ENCODE results near the gene WDR91. TPM values are rescaled to one million over a fixed set of nuclear protein-coding genes. Genes with fewer than 3 reads are reported as not detected.
A peak's percentile ranks its signal among the peaks of the same experiment; 100 is the strongest.

Gene WDR91
- total RNA-seq, 1 donor from 2014 or later: 66.7 TPM

GRCh38 chr7:135192914-135193536 is 18.3 kb downstream of the WDR91 start:
- Histone ChIP-seq H3K9me3 (no peaks in the 10 kb centered on the region), H3K36me3 (peaks cover 61 to 95% of the 10 kb centered on the region in 2 donors), H3K4me1 (no peaks in the 10 kb centered on the region), H3K4me3 (no peak overlapping the region), H3K27me3 (no peaks in the 10 kb centered on the region), H3K27ac (no peak overlapping the region)
- intact Hi-C loops (cut with DNase I): no loop called here
- peak in 1 of 2 donors; percentile 56 for DNase-seq (ENCODE audit: low spot score in 2 of 2)
- TF ChIP-seq, protein P1, sequence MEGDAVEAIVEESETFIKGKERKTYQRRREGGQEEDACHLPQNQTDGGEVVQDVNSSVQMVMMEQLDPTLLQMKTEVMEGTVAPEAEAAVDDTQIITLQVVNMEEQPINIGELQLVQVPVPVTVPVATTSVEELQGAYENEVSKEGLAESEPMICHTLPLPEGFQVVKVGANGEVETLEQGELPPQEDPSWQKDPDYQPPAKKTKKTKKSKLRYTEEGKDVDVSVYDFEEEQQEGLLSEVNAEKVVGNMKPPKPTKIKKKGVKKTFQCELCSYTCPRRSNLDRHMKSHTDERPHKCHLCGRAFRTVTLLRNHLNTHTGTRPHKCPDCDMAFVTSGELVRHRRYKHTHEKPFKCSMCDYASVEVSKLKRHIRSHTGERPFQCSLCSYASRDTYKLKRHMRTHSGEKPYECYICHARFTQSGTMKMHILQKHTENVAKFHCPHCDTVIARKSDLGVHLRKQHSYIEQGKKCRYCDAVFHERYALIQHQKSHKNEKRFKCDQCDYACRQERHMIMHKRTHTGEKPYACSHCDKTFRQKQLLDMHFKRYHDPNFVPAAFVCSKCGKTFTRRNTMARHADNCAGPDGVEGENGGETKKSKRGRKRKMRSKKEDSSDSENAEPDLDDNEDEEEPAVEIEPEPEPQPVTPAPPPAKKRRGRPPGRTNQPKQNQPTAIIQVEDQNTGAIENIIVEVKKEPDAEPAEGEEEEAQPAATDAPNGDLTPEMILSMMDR (IDR thresholded peaks at IDR 0.05): no peak

- no peak for DNase-seq (ENCODE audit: low spot score in 2 of 2)
- Histone ChIP-seq H3K9me3 (no peaks in the 10 kb centered on the region), H3K36me3 (peaks cover 59 to 96% of the 10 kb centered on the region in 2 donors), H3K4me1 (no peaks in the 10 kb centered on the region), H3K27ac (no peak overlapping the region), H3K4me3 (no peak overlapping the region), H3K27me3 (no peaks in the 10 kb centered on the region)
- intact Hi-C loops (cut with DNase I): no loop called here
- TF ChIP-seq, protein P1 (IDR thresholded peaks at IDR 0.05): no peak
Observed at GRCh38 chr7:135190703-135191102, 20.6 kb downstream of the WDR91 start.

DNA sequence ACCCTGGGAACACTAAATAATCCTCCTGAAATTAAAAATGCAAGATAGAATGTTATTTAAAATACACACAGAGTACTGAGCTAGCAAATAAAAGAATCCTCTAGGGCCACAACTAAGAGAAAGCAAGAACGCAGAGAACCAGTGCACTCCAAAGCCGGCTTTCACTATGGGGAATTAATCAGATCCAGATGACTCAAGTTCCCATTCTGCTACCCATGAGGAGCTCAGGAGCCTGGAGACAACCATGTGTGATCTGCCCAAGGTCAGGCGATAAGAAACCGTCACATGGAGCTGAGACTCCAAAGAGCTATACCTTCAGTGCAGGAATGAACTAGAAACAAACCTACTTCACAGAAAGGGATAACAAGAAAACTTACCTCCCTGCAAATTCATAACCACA is 21.4 kb downstream of the WDR91 start:
- peak in 1 of 2 donors; percentile 31 for DNase-seq (ENCODE audit: low spot score in 2 of 2)
- Histone ChIP-seq H3K27ac (no peak overlapping the region), H3K4me1 (no peaks in the 10 kb centered on the region), H3K36me3 (peaks cover 61 to 98% of the 10 kb centered on the region in 2 donors), H3K4me3 (no peak overlapping the region), H3K9me3 (no peaks in the 10 kb centered on the region), H3K27me3 (no peaks in the 10 kb centered on the region)
- TF ChIP-seq, protein P1 (IDR thresholded peaks at IDR 0.05): no peak
- intact Hi-C loops (cut with DNase I): no loop called here

DNA sequence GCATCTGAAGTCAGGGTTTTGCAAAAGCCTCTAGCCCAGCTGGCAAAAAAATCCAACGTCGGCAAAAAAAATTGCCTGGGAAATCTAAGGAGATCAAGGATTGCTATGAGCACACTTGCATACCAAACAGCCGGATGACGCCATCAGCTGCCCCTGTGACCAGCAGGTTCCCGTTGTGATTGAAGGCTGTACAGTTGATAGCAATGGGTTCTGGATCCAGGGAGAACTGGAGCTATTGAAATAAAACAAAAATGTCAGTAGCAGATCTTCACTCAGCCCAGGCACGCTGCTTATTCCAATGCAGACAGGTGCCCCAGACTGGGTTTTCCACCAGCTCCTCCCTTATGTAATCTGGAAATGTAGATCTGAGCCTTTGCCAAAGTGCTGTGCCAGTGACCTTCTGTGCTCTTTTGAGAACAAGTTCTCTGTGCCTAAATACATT is 22.1 kb downstream of the WDR91 start:
- no peak overlapping the region for H3K27ac ChIP-seq
- H3K4me1 ChIP-seq: no peaks in the 10 kb centered on the region
- H3K36me3 ChIP-seq: peaks cover 68 to 98% of the 10 kb centered on the region in 2 donors
- H3K27me3 ChIP-seq: no peaks in the 10 kb centered on the region
- no peak overlapping the region for H3K4me3 ChIP-seq
- intact Hi-C loops (cut with DNase I): no loop called here
- DNase-seq (ENCODE audit: low spot score in 2 of 2): no peak
- TF ChIP-seq, protein P1 (IDR thresholded peaks at IDR 0.05): no peak
- no peaks in the 10 kb centered on the region for H3K9me3 ChIP-seq

GRCh38 chr7:135188298-135188984 is 22.9 kb downstream of the WDR91 start:
- Histone ChIP-seq H3K36me3 (peaks cover 66 to 98% of the 10 kb centered on the region in 2 donors), H3K9me3 (no peaks in the 10 kb centered on the region), H3K4me3 (no peak overlapping the region), H3K4me1 (no peaks in the 10 kb centered on the region), H3K27ac (no peak overlapping the region), H3K27me3 (no peaks in the 10 kb centered on the region)
- TF ChIP-seq, protein P1 (IDR thresholded peaks at IDR 0.05): no peak
- intact Hi-C loops (cut with DNase I): no loop called here
- DNase-seq (ENCODE audit: low spot score in 2 of 2): no peak
